Type B pancreatic cell (in vitro differentiated cells): ENCODE data around the gene PACSIN3. TPM values are rescaled to one million over a fixed set of nuclear protein-coding genes. Genes with fewer than 3 reads are reported as not detected.

Experiments
- DNase-seq: peaks from one replicate; pipeline ENCODE4 v3.0.0; 2021; ENCODE audit warnings: mixed read lengths; ENCODE audit not compliant: unreplicated experiment; ENCODE audit errors: extremely low spot score
- H3K27ac Mint-ChIP-seq: 2 replicates; pipeline ENCODE4 v1.8.0; 2021; ENCODE audit warnings: mild to moderate bottlenecking, mixed read lengths
- H3K27me3 Mint-ChIP-seq: 2 replicates; pipeline ENCODE4 v1.8.0; 2021; ENCODE audit warnings: mixed read lengths
- H3K36me3 Mint-ChIP-seq: 2 replicates; pipeline ENCODE4 v1.8.0; 2021; ENCODE audit warnings: mixed read lengths
- H3K4me1 Mint-ChIP-seq: one replicate; pipeline ENCODE4 v1.8.0; 2021; ENCODE audit warnings: mixed read lengths; ENCODE audit not compliant: unreplicated experiment
- H3K4me3 Mint-ChIP-seq: 2 replicates; pipeline ENCODE4 v1.8.0; 2021; ENCODE audit warnings: mild to moderate bottlenecking, mixed read lengths
- H3K9me3 Mint-ChIP-seq: 2 replicates; pipeline ENCODE4 v1.8.0; 2021; ENCODE audit warnings: mixed read lengths
- total RNA-seq: library from RNA; stranded (reverse); gene quantifications from 2 replicates; pipeline ENCODE4 v1.2.1, GENCODE V29; 2021; ENCODE audit warnings: low replicate concordance
- TF ChIP-seq, protein P1 (sequence below): fragments of 200-600 bp; sonication (generic); conservative IDR thresholded peaks from 2 replicates; pipeline ENCODE4 v1.5.0; 2021; ENCODE audit warnings: antibody characterized with exemption, mild to moderate bottlenecking

PACSIN3 gene
- total RNA-seq, 1 donor from 2014 or later: 52.5 TPM

DNA sequence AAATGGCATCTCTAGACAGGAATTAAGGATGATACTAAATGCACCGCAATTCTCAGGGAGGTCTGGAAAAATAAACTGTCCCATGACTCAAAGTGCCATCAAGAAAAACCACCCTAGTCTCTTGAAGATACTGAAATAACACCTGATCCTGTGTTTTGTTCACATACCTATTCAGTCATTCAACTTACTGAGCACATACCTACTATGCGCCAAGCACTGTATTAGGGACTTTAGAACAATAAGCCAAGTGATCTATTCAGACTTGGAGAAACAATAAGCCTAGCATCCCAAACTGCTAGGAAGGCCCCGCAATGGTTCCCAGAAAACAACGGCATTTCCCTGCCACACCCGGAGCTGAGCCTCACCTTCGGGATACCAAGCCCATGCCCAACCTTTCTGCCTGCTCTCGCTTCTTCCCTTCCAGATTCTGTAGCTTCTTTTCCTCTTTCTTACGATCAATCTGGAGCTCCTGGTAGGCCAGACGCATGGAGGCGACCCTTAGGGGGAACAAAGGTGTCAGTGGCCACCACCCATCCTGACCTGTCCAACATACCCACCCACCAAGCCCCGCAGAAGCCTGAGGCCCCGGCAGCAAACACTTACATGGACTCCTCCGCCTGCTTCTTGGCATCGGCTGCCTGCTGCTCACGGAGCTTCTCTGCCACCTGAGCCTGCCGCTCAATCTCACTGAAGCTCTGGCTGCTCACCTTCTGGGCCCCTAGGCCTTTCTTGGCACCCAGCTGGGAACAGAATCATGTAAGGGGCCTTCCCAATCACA, 15.0 kb downstream of the PACSIN3 start:
- peaks cover 5% of the 10 kb centered on the region for H3K4me1 Mint-ChIP-seq
- H3K4me3 Mint-ChIP-seq: no peak overlapping the region
- peaks cover 17% of the 10 kb centered on the region for H3K36me3 Mint-ChIP-seq
- no peaks in the 10 kb centered on the region for H3K9me3 Mint-ChIP-seq
- peak overlapping the region; percentile 64 for H3K27ac Mint-ChIP-seq
- TF ChIP-seq, protein P1, sequence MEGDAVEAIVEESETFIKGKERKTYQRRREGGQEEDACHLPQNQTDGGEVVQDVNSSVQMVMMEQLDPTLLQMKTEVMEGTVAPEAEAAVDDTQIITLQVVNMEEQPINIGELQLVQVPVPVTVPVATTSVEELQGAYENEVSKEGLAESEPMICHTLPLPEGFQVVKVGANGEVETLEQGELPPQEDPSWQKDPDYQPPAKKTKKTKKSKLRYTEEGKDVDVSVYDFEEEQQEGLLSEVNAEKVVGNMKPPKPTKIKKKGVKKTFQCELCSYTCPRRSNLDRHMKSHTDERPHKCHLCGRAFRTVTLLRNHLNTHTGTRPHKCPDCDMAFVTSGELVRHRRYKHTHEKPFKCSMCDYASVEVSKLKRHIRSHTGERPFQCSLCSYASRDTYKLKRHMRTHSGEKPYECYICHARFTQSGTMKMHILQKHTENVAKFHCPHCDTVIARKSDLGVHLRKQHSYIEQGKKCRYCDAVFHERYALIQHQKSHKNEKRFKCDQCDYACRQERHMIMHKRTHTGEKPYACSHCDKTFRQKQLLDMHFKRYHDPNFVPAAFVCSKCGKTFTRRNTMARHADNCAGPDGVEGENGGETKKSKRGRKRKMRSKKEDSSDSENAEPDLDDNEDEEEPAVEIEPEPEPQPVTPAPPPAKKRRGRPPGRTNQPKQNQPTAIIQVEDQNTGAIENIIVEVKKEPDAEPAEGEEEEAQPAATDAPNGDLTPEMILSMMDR: no peak
- H3K27me3 Mint-ChIP-seq: no peaks in the 10 kb centered on the region
- no peak for DNase-seq

DNA sequence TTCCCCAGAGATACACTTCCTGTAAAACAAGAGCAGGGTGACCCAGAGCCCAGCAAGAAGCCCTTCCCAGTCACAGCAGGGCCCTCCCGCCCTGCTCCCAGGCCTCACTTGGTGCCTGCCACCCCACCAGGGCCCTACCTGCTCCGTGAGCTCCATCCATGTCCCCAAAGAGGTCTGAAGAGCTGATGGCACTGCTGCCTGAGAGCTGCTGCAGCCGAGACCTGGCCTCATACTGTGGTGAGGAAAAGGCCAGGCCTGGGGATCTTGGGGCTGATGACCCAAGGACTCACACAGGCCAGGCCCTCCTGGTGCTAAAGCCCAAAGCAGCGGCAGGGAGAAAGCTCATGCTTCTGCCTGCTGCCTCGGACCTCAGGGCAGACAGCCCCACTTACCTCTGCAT, 19.9 kb downstream of the PACSIN3 start:
- TF ChIP-seq, protein P1: no peak
- no peak overlapping the region for H3K4me3 Mint-ChIP-seq
- H3K27me3 Mint-ChIP-seq: no peaks in the 10 kb centered on the region
- H3K27ac Mint-ChIP-seq: peak overlapping the region; percentile 41
- H3K9me3 Mint-ChIP-seq: no peaks in the 10 kb centered on the region
- no peak for DNase-seq
- H3K4me1 Mint-ChIP-seq: no peaks in the 10 kb centered on the region
- peaks cover 4% of the 10 kb centered on the region for H3K36me3 Mint-ChIP-seq

DNA sequence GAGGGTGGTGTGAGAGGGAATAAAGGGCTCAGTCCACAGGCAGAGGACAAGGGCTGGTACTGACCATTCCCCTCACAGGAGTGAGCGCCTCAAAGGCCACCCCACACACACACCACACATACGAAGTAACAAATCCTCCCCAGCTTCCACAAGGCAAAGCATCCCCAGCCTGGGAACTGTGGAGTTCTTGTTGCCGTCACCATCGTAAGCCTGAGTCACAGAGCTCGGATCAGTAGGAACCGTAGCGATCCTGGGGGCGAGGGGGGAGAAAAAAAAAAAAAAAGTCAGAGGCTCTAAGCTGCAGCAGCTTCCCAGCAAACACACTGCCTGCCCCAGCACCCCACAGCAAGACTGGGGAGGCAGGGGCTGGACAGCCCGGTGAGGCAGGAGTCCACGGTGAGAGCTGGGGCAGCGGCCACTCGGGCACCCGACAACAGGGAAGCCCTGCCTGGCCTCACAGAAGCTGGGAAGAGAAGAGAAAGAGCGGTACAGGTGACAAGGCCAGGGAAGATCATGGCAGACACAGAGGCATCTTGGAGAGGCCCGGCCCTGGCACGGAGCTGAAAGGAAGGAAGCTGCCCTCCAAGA, 20.9 kb downstream of the PACSIN3 start:
- H3K4me3 Mint-ChIP-seq: no peak overlapping the region
- no peaks in the 10 kb centered on the region for H3K36me3 Mint-ChIP-seq
- H3K9me3 Mint-ChIP-seq: no peaks in the 10 kb centered on the region
- no peaks in the 10 kb centered on the region for H3K27me3 Mint-ChIP-seq
- no peak for DNase-seq
- no peaks in the 10 kb centered on the region for H3K4me1 Mint-ChIP-seq
- TF ChIP-seq, protein P1: no peak
- peak overlapping the region; percentile 16 for H3K27ac Mint-ChIP-seq

DNA sequence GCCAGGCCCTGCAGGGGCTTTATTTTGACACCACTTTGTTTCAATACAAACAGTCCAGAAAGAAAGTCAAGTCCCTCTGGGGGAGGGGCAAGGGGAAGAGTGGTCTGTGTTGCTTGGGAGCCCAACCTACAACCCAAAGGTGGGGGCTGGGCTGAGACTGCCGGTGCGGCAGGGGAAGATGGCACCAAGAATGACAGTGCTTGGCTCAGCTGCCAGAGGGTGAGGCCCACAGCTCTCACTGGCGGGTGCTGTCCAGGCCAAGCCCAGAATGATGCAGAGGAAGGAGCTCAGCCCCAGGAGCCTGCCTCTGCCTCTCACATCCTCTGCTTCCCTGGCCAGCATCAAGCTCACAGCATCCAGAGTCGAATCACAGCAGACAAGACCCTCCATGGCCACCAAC, 21.9 kb downstream of the PACSIN3 start:
- H3K4me3 Mint-ChIP-seq: no peak overlapping the region
- TF ChIP-seq, protein P1: no peak
- H3K27ac Mint-ChIP-seq: no peak overlapping the region
- H3K9me3 Mint-ChIP-seq: no peaks in the 10 kb centered on the region
- H3K27me3 Mint-ChIP-seq: no peaks in the 10 kb centered on the region
- no peaks in the 10 kb centered on the region for H3K36me3 Mint-ChIP-seq
- no peaks in the 10 kb centered on the region for H3K4me1 Mint-ChIP-seq
- no peak for DNase-seq

DNA sequence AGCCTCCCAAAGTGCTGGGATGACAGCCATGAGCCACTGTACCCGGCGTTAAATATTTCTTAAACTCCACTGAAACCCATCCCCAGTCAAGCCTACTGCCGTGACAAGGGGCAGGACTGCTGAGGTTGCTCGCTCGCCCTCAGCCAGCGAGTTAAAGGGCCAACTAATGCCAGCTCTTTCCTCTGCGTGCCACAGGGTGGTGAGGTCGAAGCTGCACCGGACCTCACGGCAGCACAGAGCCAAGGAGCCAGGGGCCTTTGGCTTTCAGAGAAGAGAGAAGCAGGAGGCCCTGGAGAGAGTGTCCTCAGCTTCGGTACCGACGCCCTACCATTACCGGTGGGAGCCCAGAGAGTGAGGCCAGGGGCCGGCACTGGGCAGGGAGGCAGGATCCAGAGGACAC, 22.3 kb downstream of the PACSIN3 start:
- H3K4me3 Mint-ChIP-seq: no peak overlapping the region
- no peak overlapping the region for H3K27ac Mint-ChIP-seq
- no peaks in the 10 kb centered on the region for H3K27me3 Mint-ChIP-seq
- TF ChIP-seq, protein P1: no peak
- no peaks in the 10 kb centered on the region for H3K4me1 Mint-ChIP-seq
- H3K36me3 Mint-ChIP-seq: no peaks in the 10 kb centered on the region
- H3K9me3 Mint-ChIP-seq: no peaks in the 10 kb centered on the region
- no peak for DNase-seq
